ENCODE measurements around the gene TUBA3E. TPM values are rescaled to one million over a fixed set of nuclear protein-coding genes. Genes with fewer than 3 reads are reported as not detected.
"Not testable (repeated sequence)": the region's sequence is repeated elsewhere in the genome, so short reads cannot be mapped to it uniquely, and the experiment has no call there.

TUBA3E gene
- polyA plus RNA-seq, 2 donors = 0.04 TPM; not detected in 1

GRCh38 chr2:130185896-130186295, 12.3 kb downstream of the TUBA3E start:
- no peaks in the 10 kb centered on the region for H3K9me3 ChIP-seq (ENCODE audit: control insufficient read depth in 2 of 2, insufficient read depth in 1 of 2, low read depth in 1 of 2, low read length in 1 of 2)
- H3K4me3 ChIP-seq (ENCODE audit: low read depth in 1 of 2, low read length in 2 of 2) = no peak overlapping the region
- peaks cover 0 to 5% of the 10 kb centered on the region in 2 donors for H3K36me3 ChIP-seq (ENCODE audit: control insufficient read depth in 2 of 2, insufficient read depth in 2 of 2, low read length in 1 of 2)
- no peaks in the 10 kb centered on the region for H3K27me3 ChIP-seq (ENCODE audit: control insufficient read depth in 1 of 2, insufficient read depth in 2 of 2, low read length in 2 of 2)
- no peaks in the 10 kb centered on the region for H3K4me1 ChIP-seq (ENCODE audit: control insufficient read depth in 2 of 2, insufficient read depth in 2 of 2, low read length in 1 of 2)
- no peak overlapping the region for H3K27ac ChIP-seq (ENCODE audit: low read depth in 2 of 2, low read length in 1 of 2)
- WGBS, 2 donors = 78 to 85% methylated on average over 4 of the region's 4 CpGs

GRCh38 chr2:130185436-130185835, 12.8 kb downstream of the TUBA3E start:
- WGBS, 2 donors = 89 to 98% methylated on average over 3 to 10 of the region's 10 CpGs
- H3K27me3 ChIP-seq (ENCODE audit: control insufficient read depth in 1 of 2, insufficient read depth in 2 of 2, low read length in 2 of 2) = no peaks in the 10 kb centered on the region
- H3K4me3 ChIP-seq (ENCODE audit: low read depth in 1 of 2, low read length in 2 of 2) = no peak overlapping the region
- H3K27ac ChIP-seq (ENCODE audit: low read depth in 2 of 2, low read length in 1 of 2) = no peak overlapping the region
- no peaks in the 10 kb centered on the region for H3K4me1 ChIP-seq (ENCODE audit: control insufficient read depth in 2 of 2, insufficient read depth in 2 of 2, low read length in 1 of 2)
- peaks cover 0 to 5% of the 10 kb centered on the region in 2 donors for H3K36me3 ChIP-seq (ENCODE audit: control insufficient read depth in 2 of 2, insufficient read depth in 2 of 2, low read length in 1 of 2)
- H3K9me3 ChIP-seq (ENCODE audit: control insufficient read depth in 2 of 2, insufficient read depth in 1 of 2, low read depth in 1 of 2, low read length in 1 of 2) = no peaks in the 10 kb centered on the region

DNA sequence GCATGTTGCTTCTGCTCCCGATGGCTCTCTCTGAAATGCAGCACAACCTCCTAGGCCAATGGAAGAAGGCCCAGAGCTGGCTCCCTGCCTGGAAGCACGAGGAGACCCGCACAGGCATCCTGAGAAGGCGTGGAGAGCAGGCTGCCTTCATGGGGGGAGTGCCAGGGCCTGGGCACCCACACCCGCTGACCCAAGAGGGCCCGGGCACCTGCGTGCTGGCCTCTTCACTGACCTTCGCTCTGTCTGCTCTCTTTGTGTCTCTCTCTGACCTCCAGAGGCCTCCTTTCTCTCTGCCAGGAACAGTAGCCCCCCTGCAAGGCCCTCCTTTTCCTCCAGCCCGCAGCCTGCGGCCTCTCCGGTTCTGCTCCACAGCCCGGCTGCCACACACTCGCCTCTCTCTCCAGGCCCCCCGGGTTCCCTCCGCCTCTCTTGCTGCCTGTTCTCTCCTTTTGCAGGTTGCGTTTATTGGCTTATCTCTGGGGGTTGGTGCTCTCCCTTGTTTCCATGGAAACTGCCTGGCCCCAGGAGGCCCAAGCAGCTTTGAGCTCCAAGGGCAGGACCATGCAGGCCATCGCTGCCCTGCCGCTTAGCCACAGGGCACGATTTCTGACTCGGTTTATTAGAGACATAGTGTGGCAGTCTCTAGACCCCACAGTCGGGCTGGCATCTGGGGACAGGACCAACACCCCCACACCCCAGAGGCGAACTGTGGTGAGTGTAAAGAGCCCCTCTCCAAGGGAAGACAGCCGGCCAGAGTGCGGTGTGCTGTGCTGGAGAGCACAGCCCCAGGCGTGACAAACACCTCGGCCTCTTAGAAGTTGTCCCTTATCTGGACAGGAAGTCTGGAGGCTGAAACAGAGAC, 14.5 kb downstream of the TUBA3E start:
- Histone ChIP-seq H3K4me3 (ENCODE audit: low read depth in 1 of 2, low read length in 2 of 2) (no peak overlapping the region), H3K27ac (ENCODE audit: low read depth in 2 of 2, low read length in 1 of 2) (no peak overlapping the region), H3K36me3 (ENCODE audit: control insufficient read depth in 2 of 2, insufficient read depth in 2 of 2, low read length in 1 of 2) (no peaks in the 10 kb centered on the region), H3K27me3 (ENCODE audit: control insufficient read depth in 1 of 2, insufficient read depth in 2 of 2, low read length in 2 of 2) (no peaks in the 10 kb centered on the region), H3K9me3 (ENCODE audit: control insufficient read depth in 2 of 2, insufficient read depth in 1 of 2, low read depth in 1 of 2, low read length in 1 of 2) (no peaks in the 10 kb centered on the region), H3K4me1 (ENCODE audit: control insufficient read depth in 2 of 2, insufficient read depth in 2 of 2, low read length in 1 of 2) (peaks cover 0 to 2% of the 10 kb centered on the region in 2 donors)
- 65 to 72% methylated on average over 24 to 26 of the region's 26 CpGs for WGBS, 2 donors

DNA sequence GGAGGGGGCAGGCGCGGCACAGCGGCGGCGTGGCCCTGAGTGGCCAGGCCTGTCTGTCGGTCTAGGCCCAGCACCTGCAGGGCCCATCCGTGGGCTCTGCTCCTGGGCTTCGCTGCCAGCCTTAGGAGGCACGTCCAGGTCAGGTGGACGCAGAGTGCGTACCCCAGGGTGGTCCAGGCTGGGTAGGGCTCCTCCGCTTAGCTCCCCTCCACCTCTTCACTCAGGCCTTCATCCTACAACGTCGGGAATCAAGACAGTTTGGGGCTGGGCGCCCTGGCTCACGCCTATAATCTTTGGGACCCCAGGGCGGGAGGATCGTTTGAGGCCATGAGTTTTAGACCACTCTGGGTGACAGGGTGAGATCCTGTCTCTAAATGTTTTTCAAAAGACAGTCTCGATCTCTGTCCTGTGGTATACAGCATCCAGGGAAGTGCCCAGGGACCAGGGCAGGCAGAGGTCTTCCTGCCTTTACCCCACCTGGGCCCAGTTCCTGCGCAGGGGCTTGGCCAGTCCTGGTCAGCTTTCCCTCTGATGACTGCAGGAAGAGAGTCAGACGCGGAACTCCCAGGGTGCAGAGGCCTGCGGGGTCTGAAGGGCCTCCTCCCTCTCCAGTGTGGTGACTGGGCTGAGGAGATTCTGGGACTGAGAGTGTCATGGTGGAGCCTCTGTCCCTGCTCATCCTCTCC, 15.3 kb downstream of the TUBA3E start:
- H3K9me3 ChIP-seq (ENCODE audit: control insufficient read depth in 2 of 2, insufficient read depth in 1 of 2, low read depth in 1 of 2, low read length in 1 of 2); H3K4me1 ChIP-seq (ENCODE audit: control insufficient read depth in 2 of 2, insufficient read depth in 2 of 2, low read length in 1 of 2); H3K36me3 ChIP-seq (ENCODE audit: control insufficient read depth in 2 of 2, insufficient read depth in 2 of 2, low read length in 1 of 2); H3K27me3 ChIP-seq (ENCODE audit: control insufficient read depth in 1 of 2, insufficient read depth in 2 of 2, low read length in 2 of 2): not testable (repeated sequence)
- Histone ChIP-seq H3K4me3 (ENCODE audit: low read depth in 1 of 2, low read length in 2 of 2) (peak overlapping the region; percentile 47 to 84), H3K27ac (ENCODE audit: low read depth in 2 of 2, low read length in 1 of 2) (peak overlapping the region in 1 of 2 donors; percentile 48)
- WGBS, 2 donors = 16 to 17% methylated on average over 21 to 23 of the region's 23 CpGs

DNA sequence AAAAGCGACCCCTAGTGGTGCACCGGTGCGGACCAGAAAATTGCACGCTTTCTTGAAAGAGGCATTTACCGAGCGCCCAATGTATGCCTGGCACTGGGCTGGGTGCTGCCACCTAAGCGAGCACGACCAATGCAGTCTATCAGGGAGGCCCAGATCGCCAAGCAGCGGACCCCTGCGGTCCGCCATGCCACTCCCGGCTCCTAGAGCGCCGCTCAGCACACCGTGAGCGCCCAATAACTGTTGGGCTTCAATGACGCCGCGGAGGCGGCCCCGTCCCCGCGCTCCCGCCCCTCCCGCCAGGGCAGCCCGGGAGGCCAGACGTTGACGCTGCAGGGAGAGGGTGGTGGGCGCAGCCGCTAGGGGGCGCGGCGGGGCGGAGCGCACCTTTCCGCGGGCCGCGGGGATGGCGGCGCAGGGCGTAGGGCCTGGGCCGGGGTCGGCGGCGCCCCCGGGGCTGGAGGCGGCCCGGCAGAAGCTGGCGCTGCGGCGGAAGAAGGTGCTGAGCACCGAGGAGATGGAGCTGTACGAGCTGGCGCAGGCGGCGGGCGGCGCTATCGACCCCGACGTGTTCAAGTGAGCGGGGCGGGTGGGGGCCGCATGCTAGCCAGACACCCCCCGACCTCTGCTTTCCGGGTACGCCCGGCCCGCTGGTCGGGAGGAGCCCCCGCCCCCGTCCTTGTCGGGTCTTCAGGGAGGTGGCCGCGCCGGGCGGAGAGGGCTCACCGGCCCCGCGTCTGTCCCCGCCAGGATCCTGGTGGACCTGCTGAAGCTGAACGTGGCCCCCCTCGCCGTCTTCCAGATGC, 16.2 kb downstream of the TUBA3E start, which contains the start of gene MZT2B:
Gene MZT2B (plus strand): TSS at position 383 of the 803 bp plus-strand sequence. CDS start 21 bp downstream, at position 404.
- Histone ChIP-seq H3K27ac (ENCODE audit: low read depth in 2 of 2, low read length in 1 of 2) (peak within 1 kb of the TSS; percentile 88 to 93), H3K4me3 (ENCODE audit: low read depth in 1 of 2, low read length in 2 of 2) (peak within 1 kb of the TSS; percentile 82 to 84)
- 0 to 1% methylated on average over 65 to 83 of the region's 86 CpGs for WGBS, 2 donors
- not testable (repeated sequence) for H3K27me3 ChIP-seq (ENCODE audit: control insufficient read depth in 1 of 2, insufficient read depth in 2 of 2, low read length in 2 of 2); H3K4me1 ChIP-seq (ENCODE audit: control insufficient read depth in 2 of 2, insufficient read depth in 2 of 2, low read length in 1 of 2); H3K36me3 ChIP-seq (ENCODE audit: control insufficient read depth in 2 of 2, insufficient read depth in 2 of 2, low read length in 1 of 2); H3K9me3 ChIP-seq (ENCODE audit: control insufficient read depth in 2 of 2, insufficient read depth in 1 of 2, low read depth in 1 of 2, low read length in 1 of 2)

DNA sequence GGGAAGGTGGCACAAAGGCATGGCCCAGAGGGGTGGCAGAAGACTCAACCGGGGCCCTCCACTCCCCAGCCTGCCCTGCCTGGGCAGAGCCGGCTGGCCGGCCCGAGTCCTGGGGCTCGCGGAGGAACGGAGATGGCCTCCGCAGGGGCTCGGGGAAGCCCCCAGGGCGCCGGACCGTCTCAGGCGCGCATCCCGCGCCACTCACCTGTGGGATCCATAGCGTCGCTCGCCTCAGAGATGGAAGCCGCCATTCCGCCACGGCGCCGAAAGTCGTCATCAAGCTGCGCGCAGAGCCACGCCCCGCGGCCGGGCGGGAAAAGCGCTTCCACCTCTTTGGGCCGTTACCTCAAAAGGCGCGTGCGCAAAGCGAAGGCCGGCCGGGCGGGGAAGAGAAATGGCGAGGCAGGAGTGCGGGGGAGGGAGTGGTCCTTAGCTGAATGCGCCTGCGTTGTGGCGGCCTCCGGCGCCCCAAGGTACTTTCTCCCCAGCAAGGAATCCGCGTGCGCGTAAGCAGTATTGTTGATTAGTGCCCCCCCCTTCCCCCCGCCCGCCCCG, 16.8 kb downstream of the TUBA3E start, which contains the start of gene SMPD4:
Gene SMPD4 (minus strand): TSS at position 278 of the 555 bp plus-strand sequence. CDS start 5,010 bp downstream, outside the sequence.
- Histone ChIP-seq H3K27me3 (ENCODE audit: control insufficient read depth in 1 of 2, insufficient read depth in 2 of 2, low read length in 2 of 2) (no peaks in the 10 kb centered on the region), H3K4me3 (ENCODE audit: low read depth in 1 of 2, low read length in 2 of 2) (peak within 1 kb of the TSS; percentile 82 to 84), H3K4me1 (ENCODE audit: control insufficient read depth in 2 of 2, insufficient read depth in 2 of 2, low read length in 1 of 2) (peaks cover 0 to 2% of the 10 kb centered on the region in 2 donors), H3K27ac (ENCODE audit: low read depth in 2 of 2, low read length in 1 of 2) (peak within 1 kb of the TSS; percentile 88 to 93), H3K36me3 (ENCODE audit: control insufficient read depth in 2 of 2, insufficient read depth in 2 of 2, low read length in 1 of 2) (no peaks in the 10 kb centered on the region), H3K9me3 (ENCODE audit: control insufficient read depth in 2 of 2, insufficient read depth in 1 of 2, low read depth in 1 of 2, low read length in 1 of 2) (no peaks in the 10 kb centered on the region)
- WGBS, 2 donors = 0% methylated on average over 51 to 55 of the region's 55 CpGs

GRCh38 chr2:130180404-130181324, 17.6 kb downstream of the TUBA3E start:
- Histone ChIP-seq H3K4me3 (ENCODE audit: low read depth in 1 of 2, low read length in 2 of 2) (peak overlapping the region; percentile 82 to 84), H3K27ac (ENCODE audit: low read depth in 2 of 2, low read length in 1 of 2) (peak overlapping the region; percentile 88 to 93)
- H3K4me1 ChIP-seq (ENCODE audit: control insufficient read depth in 2 of 2, insufficient read depth in 2 of 2, low read length in 1 of 2); H3K36me3 ChIP-seq (ENCODE audit: control insufficient read depth in 2 of 2, insufficient read depth in 2 of 2, low read length in 1 of 2); H3K27me3 ChIP-seq (ENCODE audit: control insufficient read depth in 1 of 2, insufficient read depth in 2 of 2, low read length in 2 of 2); H3K9me3 ChIP-seq (ENCODE audit: control insufficient read depth in 2 of 2, insufficient read depth in 1 of 2, low read depth in 1 of 2, low read length in 1 of 2): not testable (repeated sequence)
- 19 to 21% methylated on average over 38 of the region's 38 CpGs for WGBS, 2 donors

DNA sequence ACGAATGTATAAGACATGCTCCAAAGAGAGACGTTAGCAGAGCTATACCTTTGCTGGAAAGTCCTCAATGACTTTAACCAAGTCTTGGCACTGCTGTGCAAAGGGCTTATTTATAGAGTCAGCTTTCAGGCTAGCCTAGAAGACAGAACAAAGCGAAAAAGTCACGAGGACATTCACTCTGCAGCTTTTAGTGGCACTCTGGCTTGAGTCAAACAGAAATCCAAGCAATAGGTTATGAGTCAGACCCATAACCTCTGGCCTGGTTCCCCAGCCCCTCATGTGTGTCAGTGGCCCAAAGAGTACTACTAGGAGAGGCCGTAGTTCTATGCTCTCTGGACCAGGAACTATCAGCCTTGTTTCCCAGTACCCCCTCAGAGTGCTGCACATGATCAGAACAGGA, 23.4 kb downstream of the TUBA3E start:
- peaks cover 11 to 22% of the 10 kb centered on the region in 2 donors for H3K36me3 ChIP-seq (ENCODE audit: control insufficient read depth in 2 of 2, insufficient read depth in 2 of 2, low read length in 1 of 2)
- not testable (repeated sequence) for H3K27ac ChIP-seq (ENCODE audit: low read depth in 2 of 2, low read length in 1 of 2); H3K4me1 ChIP-seq (ENCODE audit: control insufficient read depth in 2 of 2, insufficient read depth in 2 of 2, low read length in 1 of 2); H3K9me3 ChIP-seq (ENCODE audit: control insufficient read depth in 2 of 2, insufficient read depth in 1 of 2, low read depth in 1 of 2, low read length in 1 of 2); H3K27me3 ChIP-seq (ENCODE audit: control insufficient read depth in 1 of 2, insufficient read depth in 2 of 2, low read length in 2 of 2); H3K4me3 ChIP-seq (ENCODE audit: low read depth in 1 of 2, low read length in 2 of 2)
- WGBS, 2 donors = 85 to 89% methylated on average over 5 of the region's 5 CpGs
